ENCODE results near the gene RPL6. TPM values are rescaled to one million over a fixed set of nuclear protein-coding genes. Genes with fewer than 3 reads are reported as not detected.

Gene RPL6
- total and polyA plus RNA-seq, 10 donors, result 891 to 4,440 (median 1,270) TPM

- no peaks in the 10 kb centered on the region for H3K9me3 ChIP-seq
- H3K4me3 ChIP-seq, result no peak overlapping the region
- peaks cover 0 to 13% (median 0%) of the 10 kb centered on the region in 6 donors for H3K36me3 ChIP-seq
- TF ChIP-seq CTCF (IDR thresholded peaks at IDR 0.05 in 8 of 11, conservative IDR thresholded peaks at IDR 0.05 in 3 of 11) (no peak), POLR2A (IDR thresholded peaks at IDR 0.05) (no peak), POLR2AphosphoS5 (IDR thresholded peaks at IDR 0.05) (no peak)
- intact Hi-C loops (cut with DNase I; ENCODE audit: low total_unique reads), result no loop called here
- 58 to 69% (median 64%) methylated on average over 3 of the region's 3 CpGs for WGBS, 5 donors
- no peak for DNase-seq
- no peak overlapping the region for H3K27ac ChIP-seq
- H3K4me1 ChIP-seq, result peaks cover 0 to 41% (median 3%) of the 10 kb centered on the region in 6 donors
- no peaks in the 10 kb centered on the region for H3K27me3 ChIP-seq (replicated peaks in 1 of 7)
Measured at GRCh38 chr12:112431965-112432364, 22.6 kb upstream of the RPL6 start.

GRCh38 chr12:112430929-112431328, 21.5 kb upstream of the RPL6 start:
- no peaks in the 10 kb centered on the region for H3K9me3 ChIP-seq
- intact Hi-C loops (cut with DNase I; ENCODE audit: low total_unique reads), result no loop called here
- no peaks in the 10 kb centered on the region for H3K27me3 ChIP-seq (replicated peaks in 1 of 7)
- WGBS, 5 donors, result 34 to 55% (median 48%) methylated on average over 5 of the region's 5 CpGs
- H3K4me1 ChIP-seq, result peaks cover 0 to 44% (median 4%) of the 10 kb centered on the region in 6 donors
- peaks cover 0 to 22% (median 0%) of the 10 kb centered on the region in 6 donors for H3K36me3 ChIP-seq
- H3K27ac ChIP-seq, result no peak overlapping the region
- H3K4me3 ChIP-seq, result no peak overlapping the region
- no peak for DNase-seq
- TF ChIP-seq CTCF (IDR thresholded peaks at IDR 0.05 in 8 of 11, conservative IDR thresholded peaks at IDR 0.05 in 3 of 11) (no peak), POLR2A (IDR thresholded peaks at IDR 0.05) (no peak), POLR2AphosphoS5 (IDR thresholded peaks at IDR 0.05) (no peak)

- 91 to 100% (median 97%) methylated on average over 2 of the region's 2 CpGs for WGBS, 5 donors
- Histone ChIP-seq H3K4me1 (peaks cover 0 to 71% (median 19%) of the 10 kb centered on the region in 6 donors), H3K36me3 (peaks cover 0 to 24% (median 0%) of the 10 kb centered on the region in 6 donors), H3K9me3 (no peaks in the 10 kb centered on the region), H3K27me3 (replicated peaks in 1 of 7) (no peaks in the 10 kb centered on the region), H3K4me3 (no peak overlapping the region), H3K27ac (no peak overlapping the region)
- TF ChIP-seq POLR2AphosphoS5 (IDR thresholded peaks at IDR 0.05) (no peak), POLR2A (IDR thresholded peaks at IDR 0.05) (no peak), CTCF (IDR thresholded peaks at IDR 0.05 in 8 of 11, conservative IDR thresholded peaks at IDR 0.05 in 3 of 11) (no peak)
- no peak for DNase-seq
- intact Hi-C loops (cut with DNase I; ENCODE audit: low total_unique reads), result no loop called here
Measured at GRCh38 chr12:112427760-112428159, 18.4 kb upstream of the RPL6 start.

GRCh38 chr12:112425582-112426382, 16.4 kb upstream of the RPL6 start:
- Histone ChIP-seq H3K27me3 (replicated peaks in 1 of 7) (no peaks in the 10 kb centered on the region), H3K36me3 (peaks cover 0 to 17% (median 0%) of the 10 kb centered on the region in 6 donors), H3K9me3 (no peaks in the 10 kb centered on the region), H3K4me3 (no peak overlapping the region), H3K27ac (no peak overlapping the region), H3K4me1 (peaks cover 8 to 77% (median 30%) of the 10 kb centered on the region in 6 donors)
- DNase-seq, result no peak
- no peak for TF ChIP-seq POLR2A (IDR thresholded peaks at IDR 0.05)
- TF ChIP-seq POLR2AphosphoS5 (IDR thresholded peaks at IDR 0.05), result no peak
- TF ChIP-seq CTCF (IDR thresholded peaks at IDR 0.05 in 8 of 11, conservative IDR thresholded peaks at IDR 0.05 in 3 of 11), result no peak
- intact Hi-C loops (cut with DNase I; ENCODE audit: low total_unique reads), result no loop called here
- 80 to 92% (median 90%) methylated on average over 7 of the region's 7 CpGs for WGBS, 5 donors

Measured in spleen (tissue), 11 donors.